ENCODE results near the gene MCM9. TPM values are rescaled to one million over a fixed set of nuclear protein-coding genes. Genes with fewer than 3 reads are reported as not detected.

The MCM9 gene
- total and polyA plus RNA-seq, 2 of the 13 experiments (the other 11 are each of a cell fraction or from before 2014, with no cell fraction given), result 3.8 to 17.2 TPM

GRCh38 chr6:118896339-118897136, 38.4 kb downstream of the MCM9 start (continued):
- no peak for TF ChIP-seq LRRFIP1 (CRISPR knock-in tag; conservative IDR thresholded peaks at IDR 0.05)
- peak; percentile 58; the same call in 1 of the 2 replicates for TF ChIP-seq FOSL2 (CRISPR knock-in tag; IDR thresholded peaks at IDR 0.05)
- TF ChIP-seq GATAD1 (CRISPR knock-in tag; IDR thresholded peaks at IDR 0.05), result no peak
- peak; percentile 44 for TF ChIP-seq CTCF (CRISPR knock-in tag; IDR thresholded peaks at IDR 0.05)
- no peak for TF ChIP-seq ZNF792 (CRISPR knock-in tag; IDR thresholded peaks at IDR 0.05)
- peak; percentile 68 for TF ChIP-seq NFE2 (CRISPR knock-in tag; IDR thresholded peaks at IDR 0.05)
- TF ChIP-seq TAF1 (CRISPR knock-in tag; IDR thresholded peaks at IDR 0.05), result 0 out of 2 replicates have a peak, but pooled peaks have one; percentile 24
- no peak for TF ChIP-seq RAD51 (IDR thresholded peaks at IDR 0.05; ENCODE audit: borderline replicate concordance)
- no peak for TF ChIP-seq THAP11 (CRISPR knock-in tag; IDR thresholded peaks at IDR 0.05)
- no peak for TF ChIP-seq KIAA2018 (CRISPR knock-in tag; IDR thresholded peaks at IDR 0.05; ENCODE audit: borderline replicate concordance)
- no peak for TF ChIP-seq ZNF639 (CRISPR knock-in tag; conservative IDR thresholded peaks at IDR 0.05)
- TF ChIP-seq ZNF773 (CRISPR knock-in tag; IDR thresholded peaks at IDR 0.05; ENCODE audit: borderline replicate concordance), result no peak
- no peak for TF ChIP-seq ZNF879 (CRISPR knock-in tag; IDR thresholded peaks at IDR 0.05)
- 0 out of 2 replicates have a peak, but pooled peaks have one; percentile 16 for TF ChIP-seq HOMEZ (CRISPR knock-in tag; IDR thresholded peaks at IDR 0.05; ENCODE audit: low read depth)
